Measurements from ENCODE around the gene BATF. TPM values are rescaled to one million over a fixed set of nuclear protein-coding genes. Genes with fewer than 3 reads are reported as not detected.

The BATF gene
- total and polyA plus RNA-seq, 2 donors (not counting 1 experiment from before 2014, with no cell fraction given) = 12.8 to 16.4 TPM

DNA sequence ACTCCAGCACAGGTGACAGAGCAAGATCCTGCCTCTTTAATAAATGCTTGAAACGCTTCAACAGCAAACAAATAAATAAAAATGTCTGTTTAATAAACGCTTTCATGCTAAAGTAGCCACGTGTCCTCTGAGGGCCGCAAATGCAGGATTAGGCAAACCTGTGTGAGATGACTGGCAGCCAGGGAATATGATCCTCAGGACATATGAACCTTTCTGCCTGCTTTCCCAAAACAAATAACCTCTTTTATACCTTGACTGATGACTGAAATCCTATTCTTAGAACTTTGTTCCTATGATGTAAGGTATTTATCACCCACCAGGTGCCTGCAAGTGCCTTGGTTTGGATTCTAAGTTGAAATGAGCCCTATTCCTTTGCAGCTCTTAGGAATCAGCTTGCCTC, 41.7 kb downstream of the BATF start:
- intact Hi-C loops (cut with micrococcal nuclease) = loop anchor here (5.0 kb wide), 1 partner anchor 437 kb away; the partner anchor contains the start of gene NEK9
- WGBS (ENCODE audit: insufficient coverage) = 67% methylated on average over 1 of the region's 4 CpGs
- H2AFZ ChIP-seq (ENCODE audit: insufficient read depth, low read depth, low read length, poor library complexity, severe bottlenecking) = no peak overlapping the region
- TF ChIP-seq CTCF (IDR thresholded peaks at IDR 0.05) = no peak
- TF ChIP-seq EZH2 (IDR thresholded peaks at IDR 0.05; ENCODE audit: borderline replicate concordance, insufficient read depth, low read depth, low read length, poor library complexity, severe bottlenecking) = no peak
- H3K4me3 ChIP-seq (ENCODE audit: control extremely low read depth in 1 of 5, extremely low read depth in 1 of 5, insufficient read depth in 1 of 5, low read depth in 2 of 5, low read length in 4 of 5) = no peak overlapping the region
- H3K4me2 ChIP-seq (replicated peaks; ENCODE audit: low read depth, low read length, poor library complexity, severe bottlenecking) = no peak overlapping the region
- H3K27ac Mint-ChIP-seq = no peak overlapping the region
- H3K27me3 ChIP-seq (replicated peaks in 1 of 4; ENCODE audit: control extremely low read depth in 1 of 4, control insufficient read depth in 3 of 4, insufficient read depth in 4 of 4, low read length in 3 of 4) = no peaks in the 10 kb centered on the region
- H3K79me2 ChIP-seq (ENCODE audit: control insufficient read depth, insufficient read depth, low read length) = no peaks in the 10 kb centered on the region
- H4K20me1 ChIP-seq (ENCODE audit: control insufficient read depth, insufficient read depth, low read length, poor library complexity, severe bottlenecking) = no peaks in the 10 kb centered on the region
- DNase-seq (no peak), ATAC-seq (ENCODE audit: low read depth) (no peak)
- no peak overlapping the region for H3K27ac ChIP-seq (ENCODE audit: low read length in 2 of 2)
- POLR2A ChIA-PET = no interaction called here
- no peaks in the 10 kb centered on the region for H3K36me3 ChIP-seq (replicated peaks in 1 of 2; ENCODE audit: control extremely low read depth in 1 of 2, control insufficient read depth in 1 of 2, extremely low read depth in 1 of 2, insufficient read depth in 2 of 2, low read length in 1 of 2)
- H3K9me3 Mint-ChIP-seq (ENCODE audit: insufficient read depth) = no peaks in the 10 kb centered on the region
- H3K4me1 ChIP-seq (ENCODE audit: control insufficient read depth in 2 of 2, insufficient read depth in 2 of 2, low read length in 2 of 2) = peaks cover 6 to 8% of the 10 kb centered on the region in 2 donors
- no peaks in the 10 kb centered on the region for H3K27me3 Mint-ChIP-seq
- CTCF ChIA-PET = interaction anchor here (0.8 to 6.1 kb wide), 9 partner anchors 11 to 256 kb away, joined by 3 to 108 read pairs (median 7); partner anchors contain the start of gene BATF
- H3K9ac ChIP-seq (ENCODE audit: low read length) = no peak overlapping the region
- no peak overlapping the region for H3K4me3 Mint-ChIP-seq
- H3K4me1 Mint-ChIP-seq = peaks cover 10% of the 10 kb centered on the region
- no peaks in the 10 kb centered on the region for H3K9me3 ChIP-seq (ENCODE audit: control extremely low read depth in 1 of 3, control insufficient read depth in 2 of 3, insufficient read depth in 1 of 3, low read length in 2 of 3)

DNA sequence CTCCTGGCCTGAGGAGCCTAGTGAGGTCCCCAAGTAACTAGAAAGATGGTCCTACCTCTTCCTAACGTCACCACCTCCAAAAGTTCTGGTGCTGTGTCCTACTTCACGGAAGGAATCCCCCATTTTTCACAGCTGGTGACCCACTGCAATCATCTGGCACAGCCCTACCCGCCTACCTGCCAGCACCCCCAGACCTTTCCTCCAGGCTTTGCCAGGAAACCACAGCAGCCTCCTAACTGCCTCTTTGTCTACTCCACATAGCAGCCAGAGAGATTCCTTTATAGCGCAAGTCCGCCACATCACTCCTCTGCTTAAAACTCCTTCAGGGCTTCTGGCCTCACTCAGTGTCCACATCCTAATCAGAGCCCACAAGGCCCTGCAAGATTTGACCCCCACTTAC, 42.8 kb downstream of the BATF start:
- H3K27ac ChIP-seq (ENCODE audit: low read length in 2 of 2) = no peak overlapping the region
- POLR2A ChIA-PET = no interaction called here
- no peak for TF ChIP-seq CTCF (IDR thresholded peaks at IDR 0.05)
- no peak for TF ChIP-seq EZH2 (IDR thresholded peaks at IDR 0.05; ENCODE audit: borderline replicate concordance, insufficient read depth, low read depth, low read length, poor library complexity, severe bottlenecking)
- DNase-seq (no peak), ATAC-seq (ENCODE audit: low read depth) (no peak)
- H3K27me3 ChIP-seq (replicated peaks in 1 of 4; ENCODE audit: control extremely low read depth in 1 of 4, control insufficient read depth in 3 of 4, insufficient read depth in 4 of 4, low read length in 3 of 4) = no peaks in the 10 kb centered on the region
- H3K9me3 ChIP-seq (ENCODE audit: control extremely low read depth in 1 of 3, control insufficient read depth in 2 of 3, insufficient read depth in 1 of 3, low read length in 2 of 3) = no peaks in the 10 kb centered on the region
- H3K4me1 ChIP-seq (ENCODE audit: control insufficient read depth in 2 of 2, insufficient read depth in 2 of 2, low read length in 2 of 2) = peaks cover 6 to 8% of the 10 kb centered on the region in 2 donors
- intact Hi-C loops (cut with micrococcal nuclease) = no loop called here
- no peak overlapping the region for H3K9ac ChIP-seq (ENCODE audit: low read length)
- Mint-ChIP-seq H3K27me3 (no peaks in the 10 kb centered on the region), H3K4me1 (peaks cover 10% of the 10 kb centered on the region), H3K27ac (no peak overlapping the region), H3K9me3 (ENCODE audit: insufficient read depth) (no peaks in the 10 kb centered on the region), H3K4me3 (no peak overlapping the region)
- CTCF ChIA-PET = interaction anchor here (6.1 kb wide), 1 partner anchor 257 kb away, joined by 100 read pairs; no protein-coding TSS in a partner anchor
- no peaks in the 10 kb centered on the region for H4K20me1 ChIP-seq (ENCODE audit: control insufficient read depth, insufficient read depth, low read length, poor library complexity, severe bottlenecking)
- H3K4me3 ChIP-seq (ENCODE audit: control extremely low read depth in 1 of 5, extremely low read depth in 1 of 5, insufficient read depth in 1 of 5, low read depth in 2 of 5, low read length in 4 of 5) = no peak overlapping the region
- H3K4me2 ChIP-seq (replicated peaks; ENCODE audit: low read depth, low read length, poor library complexity, severe bottlenecking) = no peak overlapping the region
- no peak overlapping the region for H2AFZ ChIP-seq (ENCODE audit: insufficient read depth, low read depth, low read length, poor library complexity, severe bottlenecking)
- no peaks in the 10 kb centered on the region for H3K36me3 ChIP-seq (replicated peaks in 1 of 2; ENCODE audit: control extremely low read depth in 1 of 2, control insufficient read depth in 1 of 2, extremely low read depth in 1 of 2, insufficient read depth in 2 of 2, low read length in 1 of 2)
- WGBS (ENCODE audit: insufficient coverage) = 80% methylated on average over 5 of the region's 5 CpGs
- H3K79me2 ChIP-seq (ENCODE audit: control insufficient read depth, insufficient read depth, low read length) = no peaks in the 10 kb centered on the region

Data from B cell (primary cell).